Sigmoid colon (tissue), 4 donors: Measurements from ENCODE around the gene ARSB.

Experiments
- CTCF ChIP-seq, 4 experiments: fragments of 450-650 bp in 3 of 4; fragments of 200-600 bp in 1 of 4; IDR thresholded peaks; one replicate each; pipeline ENCODE4 v1.5.1; 2016 to 2019; ENCODE audit warnings: antibody characterized with exemption in 4 of 4, mild to moderate bottlenecking in 3 of 4, moderate library complexity in 2 of 4
- EP300 ChIP-seq, 4 donors: sonication (generic); formaldehyde crosslinking; IDR thresholded peaks; one replicate each; pipeline ENCODE4 v1.6.1; 2017; ENCODE audit warnings: antibody characterized with exemption in 4 of 4
- POLR2A ChIP-seq, 2 donors: fragments of 450-650 bp; IDR thresholded peaks; one replicate each; pipeline ENCODE4 v1.6.1; 2016; ENCODE audit warnings: antibody characterized with exemption in 2 of 2, mild to moderate bottlenecking in 2 of 2, moderate library complexity in 2 of 2

- TF ChIP-seq CTCF (IDR thresholded peaks at IDR 0.05) (no peak), EP300 (IDR thresholded peaks at IDR 0.05) (no peak), POLR2A (IDR thresholded peaks at IDR 0.05) (no peak)
Observed at GRCh38 chr5:78821536-78822021, 163.5 kb downstream of the ARSB start.
